IPS-NIHi7 (cell line): Measurements from ENCODE around the gene RAB7B.
A peak's percentile ranks its signal among the peaks of the same experiment; 100 is the strongest.
"Not testable (repeated sequence)": the region's sequence is repeated elsewhere in the genome, so short reads cannot be mapped to it uniquely, and the experiment has no call there.

ENCODE experiments used
- DNase-seq: peaks from one replicate; pipeline ENCODE4 v3.0.0; 2012; ENCODE audit warnings: mixed read lengths; ENCODE audit errors: extremely low spot score

RAB7B gene

GRCh38 chr1:206002871-206003801 lies at the start of gene RAB7B:
Gene RAB7B (minus strand): TSS chr1:206003395. CDS start chr1:205994135, 9,260 bp downstream.
- DNase-seq = peak; percentile 37

GRCh38 chr1:206052231-206052865 lies 49.2 kb upstream of the RAB7B start:
- DNase-seq = not testable (repeated sequence)

- DNase-seq = no peak
Observed at GRCh38 chr1:206050655-206051235, 47.5 kb upstream of the RAB7B start.

- DNase-seq = no peak
Observed at GRCh38 chr1:206049919-206050600, 46.9 kb upstream of the RAB7B start.

GRCh38 chr1:206049293-206049692 lies 46.1 kb upstream of the RAB7B start:
- no peak for DNase-seq

GRCh38 chr1:206048582-206048981 lies 45.4 kb upstream of the RAB7B start:
- no peak for DNase-seq

- no peak for DNase-seq
Observed at GRCh38 chr1:206047271-206047670, 44.1 kb upstream of the RAB7B start.

GRCh38 chr1:206041640-206042039 lies 38.4 kb upstream of the RAB7B start:
- DNase-seq = peak; percentile 68

- DNase-seq = no peak
Observed at GRCh38 chr1:206040328-206040727, 37.1 kb upstream of the RAB7B start.

GRCh38 chr1:206039046-206039973 lies 36.1 kb upstream of the RAB7B start:
- no peak for DNase-seq

- no peak for DNase-seq
Observed at GRCh38 chr1:206037581-206037980, 34.4 kb upstream of the RAB7B start.

- no peak for DNase-seq
Observed at GRCh38 chr1:206036663-206037455, 33.7 kb upstream of the RAB7B start.

GRCh38 chr1:206035027-206035426 lies 31.8 kb upstream of the RAB7B start:
- DNase-seq = no peak

GRCh38 chr1:206032380-206033140 lies 29.4 kb upstream of the RAB7B start:
- no peak for DNase-seq

GRCh38 chr1:206030714-206031113 lies 27.5 kb upstream of the RAB7B start:
- DNase-seq = peak; percentile 75

- DNase-seq = no peak
Observed at GRCh38 chr1:206030191-206030590, 27.0 kb upstream of the RAB7B start.

- DNase-seq = no peak
Observed at GRCh38 chr1:206029484-206029883, 26.3 kb upstream of the RAB7B start.

GRCh38 chr1:206025283-206025820 lies 22.2 kb upstream of the RAB7B start:
- DNase-seq = no peak

GRCh38 chr1:206023695-206024094 lies 20.5 kb upstream of the RAB7B start, which contains the start of gene CTSE:
Gene CTSE (minus strand): TSS chr1:206023895. CDS start chr1:206023791, 104 bp downstream.
- no peak for DNase-seq
